ENCODE data around the gene ABCB6. TPM values are rescaled to one million over a fixed set of nuclear protein-coding genes. Genes with fewer than 3 reads are reported as not detected.
A peak's percentile ranks its signal among the peaks of the same experiment; 100 is the strongest.

Gene ABCB6
- total and polyA plus RNA-seq, 10 of the 15 experiments (the other 5 are each of a cell fraction or from before 2014, with no cell fraction given), result 2.3 to 22.1 (median 13.8) TPM

GRCh38 chr2:219245148-219245898 lies 26.6 kb upstream of the ABCB6 start, which contains the start of the genes GLB1L and STK16 (continued):
- TF ChIP-seq FOS (IDR thresholded peaks at IDR 0.05; ENCODE audit: borderline replicate concordance, extremely low read depth, insufficient read length) (no peak), PKNOX1 (IDR thresholded peaks at IDR 0.05) (peak; percentile 32; the same call in 1 of the 2 replicates), RAD21 (IDR thresholded peaks at IDR 0.05; ENCODE audit: insufficient read depth, low read depth, low read length) (no peak), HCFC1 (IDR thresholded peaks at IDR 0.05; ENCODE audit: low read length) (peak; percentile 67), BMI1 (IDR thresholded peaks at IDR 0.05; ENCODE audit: borderline replicate concordance) (no peak), ZNF622 (IDR thresholded peaks at IDR 0.05) (no peak), IRF5 (IDR thresholded peaks at IDR 0.05; ENCODE audit: borderline replicate concordance) (no peak), POLR2AphosphoS2 (IDR thresholded peaks at IDR 0.05; ENCODE audit: low read depth, low read length) (peak; percentile 72), CTCF (IDR thresholded peaks at IDR 0.05 in 2 of 3, conservative IDR thresholded peaks at IDR 0.05 in 1 of 3; ENCODE audit: control insufficient read depth in 2 of 3, extremely low read depth in 1 of 3, insufficient read depth in 1 of 3, low read depth in 3 of 3, low read length in 3 of 3) (no peak), BCL3 (IDR thresholded peaks at IDR 0.05; ENCODE audit: borderline replicate concordance, insufficient read depth, low read depth, low read length, poor library complexity, severe bottlenecking) (no peak), BRCA1 (IDR thresholded peaks at IDR 0.05; ENCODE audit: low read depth, low read length) (peak; percentile 28; the same call in 1 of the 2 replicates), KDM1A (IDR thresholded peaks at IDR 0.05; ENCODE audit: borderline replicate concordance) (no peak)
- TF ChIP-seq, protein P1, sequence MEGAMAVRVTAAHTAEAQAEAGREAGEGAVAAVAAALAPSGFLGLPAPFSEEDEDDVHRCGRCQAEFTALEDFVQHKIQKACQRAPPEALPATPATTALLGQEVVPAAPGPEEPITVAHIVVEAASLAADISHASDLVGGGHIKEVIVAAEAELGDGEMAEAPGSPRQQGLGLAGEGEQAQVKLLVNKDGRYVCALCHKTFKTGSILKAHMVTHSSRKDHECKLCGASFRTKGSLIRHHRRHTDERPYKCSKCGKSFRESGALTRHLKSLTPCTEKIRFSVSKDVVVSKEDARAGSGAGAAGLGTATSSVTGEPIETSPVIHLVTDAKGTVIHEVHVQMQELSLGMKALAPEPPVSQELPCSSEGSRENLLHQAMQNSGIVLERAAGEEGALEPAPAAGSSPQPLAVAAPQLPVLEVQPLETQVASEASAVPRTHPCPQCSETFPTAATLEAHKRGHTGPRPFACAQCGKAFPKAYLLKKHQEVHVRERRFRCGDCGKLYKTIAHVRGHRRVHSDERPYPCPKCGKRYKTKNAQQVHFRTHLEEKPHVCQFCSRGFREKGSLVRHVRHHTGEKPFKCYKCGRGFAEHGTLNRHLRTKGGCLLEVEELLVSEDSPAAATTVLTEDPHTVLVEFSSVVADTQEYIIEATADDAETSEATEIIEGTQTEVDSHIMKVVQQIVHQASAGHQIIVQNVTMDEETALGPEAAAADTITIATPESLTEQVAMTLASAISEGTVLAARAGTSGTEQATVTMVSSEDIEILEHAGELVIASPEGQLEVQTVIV (IDR thresholded peaks at IDR 0.05; ENCODE audit: borderline replicate concordance, partially characterized antibody), result no peak
- TF ChIP-seq, protein P2, sequence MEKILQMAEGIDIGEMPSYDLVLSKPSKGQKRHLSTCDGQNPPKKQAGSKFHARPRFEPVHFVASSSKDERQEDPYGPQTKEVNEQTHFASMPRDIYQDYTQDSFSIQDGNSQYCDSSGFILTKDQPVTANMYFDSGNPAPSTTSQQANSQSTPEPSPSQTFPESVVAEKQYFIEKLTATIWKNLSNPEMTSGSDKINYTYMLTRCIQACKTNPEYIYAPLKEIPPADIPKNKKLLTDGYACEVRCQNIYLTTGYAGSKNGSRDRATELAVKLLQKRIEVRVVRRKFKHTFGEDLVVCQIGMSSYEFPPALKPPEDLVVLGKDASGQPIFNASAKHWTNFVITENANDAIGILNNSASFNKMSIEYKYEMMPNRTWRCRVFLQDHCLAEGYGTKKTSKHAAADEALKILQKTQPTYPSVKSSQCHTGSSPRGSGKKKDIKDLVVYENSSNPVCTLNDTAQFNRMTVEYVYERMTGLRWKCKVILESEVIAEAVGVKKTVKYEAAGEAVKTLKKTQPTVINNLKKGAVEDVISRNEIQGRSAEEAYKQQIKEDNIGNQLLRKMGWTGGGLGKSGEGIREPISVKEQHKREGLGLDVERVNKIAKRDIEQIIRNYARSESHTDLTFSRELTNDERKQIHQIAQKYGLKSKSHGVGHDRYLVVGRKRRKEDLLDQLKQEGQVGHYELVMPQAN (conservative IDR thresholded peaks at IDR 0.05), result peak; percentile 94
- TF ChIP-seq, protein P3, sequence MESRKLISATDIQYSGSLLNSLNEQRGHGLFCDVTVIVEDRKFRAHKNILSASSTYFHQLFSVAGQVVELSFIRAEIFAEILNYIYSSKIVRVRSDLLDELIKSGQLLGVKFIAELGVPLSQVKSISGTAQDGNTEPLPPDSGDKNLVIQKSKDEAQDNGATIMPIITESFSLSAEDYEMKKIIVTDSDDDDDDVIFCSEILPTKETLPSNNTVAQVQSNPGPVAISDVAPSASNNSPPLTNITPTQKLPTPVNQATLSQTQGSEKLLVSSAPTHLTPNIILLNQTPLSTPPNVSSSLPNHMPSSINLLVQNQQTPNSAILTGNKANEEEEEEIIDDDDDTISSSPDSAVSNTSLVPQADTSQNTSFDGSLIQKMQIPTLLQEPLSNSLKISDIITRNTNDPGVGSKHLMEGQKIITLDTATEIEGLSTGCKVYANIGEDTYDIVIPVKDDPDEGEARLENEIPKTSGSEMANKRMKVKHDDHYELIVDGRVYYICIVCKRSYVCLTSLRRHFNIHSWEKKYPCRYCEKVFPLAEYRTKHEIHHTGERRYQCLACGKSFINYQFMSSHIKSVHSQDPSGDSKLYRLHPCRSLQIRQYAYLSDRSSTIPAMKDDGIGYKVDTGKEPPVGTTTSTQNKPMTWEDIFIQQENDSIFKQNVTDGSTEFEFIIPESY (IDR thresholded peaks at IDR 0.05), result no peak

All from GM12878 (cell line).